Amniotic epithelial cell (primary cell): ENCODE data around the gene MT1G.

Experiments
- DNase-seq: peaks from one replicate; pipeline ENCODE4 v3.0.0-alpha.2; 2010; ENCODE audit warnings: low read depth

Gene MT1G

GRCh38 chr16:56620339-56620897 lies 47.4 kb downstream of the MT1G start:
- no peak for DNase-seq

- DNase-seq, result no peak
Observed at GRCh38 chr16:56618138-56618537, 49.7 kb downstream of the MT1G start.

DNA sequence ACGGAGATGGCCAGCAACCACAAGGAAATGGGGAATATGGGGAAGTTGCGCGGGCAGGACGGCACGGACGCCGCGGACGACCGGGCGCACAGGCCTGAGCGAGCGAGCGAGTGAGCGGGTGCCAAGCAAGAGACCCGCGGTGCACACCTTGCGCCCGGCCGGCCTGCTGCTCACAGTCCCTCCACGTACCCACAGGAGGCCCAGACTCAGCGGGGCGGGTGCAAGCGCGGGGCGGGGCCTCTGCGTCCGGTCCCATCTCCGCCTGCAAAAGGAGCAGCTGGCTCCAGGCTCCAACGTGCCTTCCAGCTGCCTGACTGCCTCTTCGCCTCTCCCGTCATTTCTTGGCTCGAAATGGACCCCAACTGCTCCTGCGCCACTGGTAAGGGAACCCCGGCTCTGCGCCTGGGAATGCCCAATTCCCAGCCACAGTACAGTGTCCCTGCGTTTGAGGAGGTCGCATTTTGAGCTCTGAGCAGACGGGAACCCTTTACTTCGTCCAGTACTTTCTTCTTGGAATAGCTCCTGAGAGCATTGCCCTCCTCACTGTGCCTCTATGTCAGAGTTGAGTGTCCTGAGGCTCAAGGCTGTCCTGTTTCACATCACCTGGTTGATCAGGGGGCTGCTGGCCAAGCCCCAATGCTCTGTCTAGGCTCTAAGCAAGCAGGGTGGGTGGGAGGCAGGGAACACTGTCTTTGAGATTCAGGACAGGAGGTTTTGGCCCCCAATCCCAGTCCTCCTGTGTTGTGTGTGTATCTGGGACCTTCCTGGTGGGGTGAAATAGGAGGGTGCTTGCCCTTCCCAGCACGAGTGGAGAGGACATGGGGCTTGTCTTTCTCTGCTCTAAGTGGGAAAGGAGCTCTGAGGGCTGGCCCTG lies 50.4 kb downstream of the MT1G start:
- peak; percentile 65 for DNase-seq
